ENCODE results near the gene PYHIN1. TPM values are rescaled to one million over a fixed set of nuclear protein-coding genes. Genes with fewer than 3 reads are reported as not detected.

Gene PYHIN1
- total RNA-seq, 4 donors from 2014 or later = 1.6 to 32.2 (median 5.3) TPM

DNA sequence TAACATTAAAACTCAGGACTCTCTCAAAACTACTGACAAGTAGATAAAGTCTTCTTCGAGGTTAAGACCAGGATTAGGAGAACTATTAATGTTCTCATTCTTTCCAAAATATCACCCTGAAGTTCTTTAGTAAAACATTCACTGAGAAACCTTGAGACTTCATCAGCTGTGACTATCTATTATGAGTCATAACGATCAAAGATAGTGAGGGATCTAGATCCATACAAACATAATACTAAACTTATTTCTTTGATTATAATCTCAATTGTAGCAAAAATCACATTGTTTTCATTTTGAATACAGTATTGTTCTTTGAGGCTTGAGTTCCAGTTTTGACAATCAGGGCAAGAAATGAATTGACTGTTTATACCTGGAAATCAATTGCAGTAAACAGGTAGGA, 11.1 kb downstream of the PYHIN1 start:
- Histone ChIP-seq H3K27me3 (no peaks in the 10 kb centered on the region), H3K9me3 (no peaks in the 10 kb centered on the region), H3K4me3 (no peak overlapping the region), H3K4me1 (no peaks in the 10 kb centered on the region), H3K27ac (no peak overlapping the region), H3K36me3 (no peaks in the 10 kb centered on the region)
- TF ChIP-seq, protein P1, sequence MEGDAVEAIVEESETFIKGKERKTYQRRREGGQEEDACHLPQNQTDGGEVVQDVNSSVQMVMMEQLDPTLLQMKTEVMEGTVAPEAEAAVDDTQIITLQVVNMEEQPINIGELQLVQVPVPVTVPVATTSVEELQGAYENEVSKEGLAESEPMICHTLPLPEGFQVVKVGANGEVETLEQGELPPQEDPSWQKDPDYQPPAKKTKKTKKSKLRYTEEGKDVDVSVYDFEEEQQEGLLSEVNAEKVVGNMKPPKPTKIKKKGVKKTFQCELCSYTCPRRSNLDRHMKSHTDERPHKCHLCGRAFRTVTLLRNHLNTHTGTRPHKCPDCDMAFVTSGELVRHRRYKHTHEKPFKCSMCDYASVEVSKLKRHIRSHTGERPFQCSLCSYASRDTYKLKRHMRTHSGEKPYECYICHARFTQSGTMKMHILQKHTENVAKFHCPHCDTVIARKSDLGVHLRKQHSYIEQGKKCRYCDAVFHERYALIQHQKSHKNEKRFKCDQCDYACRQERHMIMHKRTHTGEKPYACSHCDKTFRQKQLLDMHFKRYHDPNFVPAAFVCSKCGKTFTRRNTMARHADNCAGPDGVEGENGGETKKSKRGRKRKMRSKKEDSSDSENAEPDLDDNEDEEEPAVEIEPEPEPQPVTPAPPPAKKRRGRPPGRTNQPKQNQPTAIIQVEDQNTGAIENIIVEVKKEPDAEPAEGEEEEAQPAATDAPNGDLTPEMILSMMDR (IDR thresholded peaks at IDR 0.05) = no peak
- no peak for TF ChIP-seq POLR2A (IDR thresholded peaks at IDR 0.05)
- no peak for DNase-seq

DNA sequence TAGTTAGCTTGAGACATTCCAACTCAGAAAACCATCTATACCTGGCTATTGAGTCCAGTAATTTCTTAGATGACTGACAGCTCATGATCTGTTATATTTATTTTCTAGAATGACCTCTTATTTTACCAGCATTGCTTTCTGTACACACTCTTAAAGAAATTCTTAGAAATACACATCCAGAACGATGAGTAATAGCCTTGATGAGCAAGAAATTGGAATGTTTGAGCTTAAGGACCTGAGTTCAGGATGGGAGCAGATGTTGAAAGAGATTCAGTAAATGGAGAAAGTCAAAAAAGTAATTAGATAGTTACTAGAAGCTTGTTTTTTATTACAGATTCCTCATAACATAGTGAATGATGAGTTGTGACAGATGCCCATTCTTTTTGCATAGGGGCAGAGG, 11.7 kb downstream of the PYHIN1 start:
- Histone ChIP-seq H3K4me1 (no peaks in the 10 kb centered on the region), H3K27ac (no peak overlapping the region), H3K36me3 (no peaks in the 10 kb centered on the region), H3K27me3 (no peaks in the 10 kb centered on the region), H3K4me3 (no peak overlapping the region), H3K9me3 (no peaks in the 10 kb centered on the region)
- TF ChIP-seq POLR2A (IDR thresholded peaks at IDR 0.05) = no peak
- TF ChIP-seq, protein P1 (IDR thresholded peaks at IDR 0.05) = no peak
- DNase-seq = no peak

DNA sequence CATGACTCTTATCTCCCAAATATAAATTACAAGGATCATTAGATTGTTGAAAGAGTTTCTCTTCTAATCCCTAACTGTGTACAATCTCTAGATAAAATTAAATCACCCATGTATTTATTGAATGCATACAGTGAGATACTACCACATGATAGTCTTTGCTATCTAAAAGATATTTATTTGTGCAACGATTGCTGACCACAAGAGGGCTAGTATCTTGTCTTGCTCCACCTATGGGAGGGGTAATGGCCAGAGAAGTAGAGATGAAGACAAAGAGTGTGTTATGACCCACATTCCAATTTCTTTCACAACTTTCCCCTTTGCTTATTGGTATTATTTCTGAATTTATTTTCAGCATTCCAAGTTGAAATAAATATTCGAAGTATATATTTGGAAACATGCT, 13.7 kb downstream of the PYHIN1 start:
- Histone ChIP-seq H3K36me3 (no peaks in the 10 kb centered on the region), H3K27me3 (no peaks in the 10 kb centered on the region), H3K4me1 (no peaks in the 10 kb centered on the region), H3K4me3 (no peak overlapping the region), H3K9me3 (no peaks in the 10 kb centered on the region), H3K27ac (no peak overlapping the region)
- DNase-seq = no peak
- TF ChIP-seq POLR2A (IDR thresholded peaks at IDR 0.05) = no peak
- TF ChIP-seq, protein P1 (IDR thresholded peaks at IDR 0.05) = no peak

DNA sequence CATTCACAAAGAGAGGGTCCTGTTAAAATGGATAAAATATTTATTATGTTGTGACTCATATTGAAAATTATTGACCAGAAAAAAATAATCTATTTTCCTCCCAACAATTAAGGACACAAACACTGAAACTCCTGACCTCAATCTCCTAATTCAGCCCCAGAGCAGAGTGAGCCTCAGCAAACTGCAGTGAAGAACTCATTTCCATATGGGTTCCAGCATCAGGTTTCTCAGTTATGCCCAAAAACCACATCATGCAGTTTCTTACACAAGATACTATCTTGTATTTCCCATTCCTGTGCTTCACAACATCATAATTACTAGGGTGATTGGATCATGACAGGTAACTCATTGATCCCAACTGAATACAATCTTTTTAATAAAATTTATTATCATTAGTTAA, 15.4 kb downstream of the PYHIN1 start:
- no peak for DNase-seq
- Histone ChIP-seq H3K27ac (no peak overlapping the region), H3K27me3 (no peaks in the 10 kb centered on the region), H3K4me3 (no peak overlapping the region), H3K36me3 (no peaks in the 10 kb centered on the region), H3K4me1 (no peaks in the 10 kb centered on the region), H3K9me3 (no peaks in the 10 kb centered on the region)
- TF ChIP-seq POLR2A (IDR thresholded peaks at IDR 0.05) = no peak
- TF ChIP-seq, protein P1 (IDR thresholded peaks at IDR 0.05) = no peak

DNA sequence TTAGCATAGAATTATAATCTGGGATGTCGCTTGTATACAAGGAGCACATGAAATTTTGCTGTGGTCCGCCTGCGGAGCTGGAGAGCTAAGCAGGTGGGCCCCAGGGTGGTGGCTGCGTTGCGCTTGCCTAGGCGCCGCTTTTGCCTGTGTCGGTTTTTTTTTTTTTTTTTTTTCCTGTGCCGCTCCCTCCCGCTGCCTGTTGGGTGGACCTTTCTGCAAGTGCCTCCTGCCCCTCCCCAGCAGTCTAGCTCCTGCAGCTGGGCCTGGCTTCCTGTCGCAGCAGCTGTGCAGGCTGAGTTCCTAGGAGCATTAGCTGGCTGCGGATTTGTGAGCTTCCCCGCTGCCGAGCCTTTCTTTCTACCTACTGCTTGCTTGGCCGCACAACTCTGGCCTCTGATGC, 20.6 kb downstream of the PYHIN1 start:
- peak overlapping the region in 1 of 4 donors; percentile 68 for H3K27ac ChIP-seq
- TF ChIP-seq, protein P1 (IDR thresholded peaks at IDR 0.05) = no peak
- TF ChIP-seq POLR2A (IDR thresholded peaks at IDR 0.05) = no peak
- no peaks in the 10 kb centered on the region for H3K9me3 ChIP-seq
- no peaks in the 10 kb centered on the region for H3K27me3 ChIP-seq
- H3K4me3 ChIP-seq = peak overlapping the region in 1 of 4 donors; percentile 3
- DNase-seq = peak in 2 of 3 donors; percentile 74 to 76
- H3K36me3 ChIP-seq = no peaks in the 10 kb centered on the region
- no peaks in the 10 kb centered on the region for H3K4me1 ChIP-seq

DNA sequence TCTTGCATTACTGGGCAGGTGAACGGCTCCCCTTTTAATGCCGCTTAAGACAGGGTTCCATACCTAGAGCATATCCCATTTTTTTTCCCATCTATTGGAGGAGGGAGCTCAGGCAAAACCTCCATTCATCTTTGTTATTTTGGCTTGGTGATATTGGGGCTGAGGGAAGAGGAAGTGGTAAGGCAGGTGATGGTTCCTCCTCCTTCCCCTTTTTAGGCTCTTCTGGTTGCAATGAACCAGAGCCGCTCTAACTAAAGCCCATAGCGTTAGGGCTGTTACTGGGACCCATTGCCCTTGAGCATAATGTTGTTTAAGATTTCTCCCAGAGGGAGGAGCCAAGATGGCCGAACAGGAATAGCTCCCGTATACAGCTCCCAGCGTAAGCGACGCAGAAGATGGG, 21.1 kb downstream of the PYHIN1 start:
- no peaks in the 10 kb centered on the region for H3K27me3 ChIP-seq
- TF ChIP-seq, protein P1 (IDR thresholded peaks at IDR 0.05) = no peak
- no peak for TF ChIP-seq POLR2A (IDR thresholded peaks at IDR 0.05)
- no peaks in the 10 kb centered on the region for H3K4me1 ChIP-seq
- peak overlapping the region in 1 of 4 donors; percentile 3 for H3K4me3 ChIP-seq
- H3K27ac ChIP-seq = peak overlapping the region in 1 of 4 donors; percentile 68
- no peaks in the 10 kb centered on the region for H3K36me3 ChIP-seq
- DNase-seq = peak in 2 of 3 donors; percentile 49 to 51
- H3K9me3 ChIP-seq = no peaks in the 10 kb centered on the region

Data from Peyer's patch (tissue), 4 donors.